D721Med (cell line): ENCODE measurements around the gene HDHD3.

Experiments
- DNase-seq: peaks from one replicate; pipeline ENCODE4 v3.0.0; 2011; ENCODE audit warnings: low spot score; ENCODE audit not compliant: insufficient read length
- FAIRE-seq: peaks from 2 replicates; lab custom pipeline; 2011; peaks lifted over from hg19 to GRCh38; lab: Jason Lieb, UNC
- TF ChIP-seq, protein P1 (sequence below): IDR thresholded peaks from 2 replicates; pipeline ENCODE4 v1.5.1; 2012; ENCODE audit warnings: mild to moderate bottlenecking, control low read depth; ENCODE audit not compliant: insufficient read depth; ENCODE audit errors: missing control alignments

Gene HDHD3

DNA sequence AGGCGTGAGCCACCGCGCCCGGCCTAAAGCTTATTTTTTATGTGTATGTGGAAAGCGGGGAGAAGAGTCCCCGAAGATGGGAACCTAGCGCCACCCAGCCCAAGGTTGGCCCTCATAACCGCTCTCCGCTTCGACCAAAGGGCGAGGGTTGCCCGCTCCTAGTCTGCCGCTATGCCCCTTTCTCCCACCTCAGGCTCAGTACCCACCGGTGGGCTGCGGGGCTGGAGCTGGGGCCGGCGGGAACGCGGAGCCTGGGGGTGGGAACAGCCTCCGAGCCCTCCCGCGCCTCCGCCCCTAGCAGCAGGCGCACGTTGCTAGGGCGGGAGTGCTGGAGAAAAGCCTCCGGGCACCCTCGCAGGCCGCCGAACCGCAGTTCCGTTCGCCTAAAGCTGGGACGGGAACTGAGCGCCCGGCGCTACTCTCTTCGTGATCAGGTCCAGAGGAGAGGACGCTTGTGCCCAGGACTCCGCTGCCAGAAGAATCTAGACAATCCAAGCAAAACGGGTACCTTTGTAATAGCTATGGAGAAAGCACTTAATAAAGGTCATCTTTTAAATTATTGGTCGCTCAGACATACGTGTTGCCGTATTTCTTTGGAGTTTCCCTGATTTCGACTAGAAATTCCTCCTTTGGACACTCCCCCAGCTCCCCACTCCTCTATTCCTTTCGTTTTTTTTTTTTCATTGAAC is 36.6 kb downstream of the HDHD3 start, which contains the start of gene WDR31:
TSS of gene WDR31 (minus strand) at position 265 of the 689 bp plus-strand sequence. CDS start 8,253 bp downstream, outside the sequence.
- TF ChIP-seq, protein P1, sequence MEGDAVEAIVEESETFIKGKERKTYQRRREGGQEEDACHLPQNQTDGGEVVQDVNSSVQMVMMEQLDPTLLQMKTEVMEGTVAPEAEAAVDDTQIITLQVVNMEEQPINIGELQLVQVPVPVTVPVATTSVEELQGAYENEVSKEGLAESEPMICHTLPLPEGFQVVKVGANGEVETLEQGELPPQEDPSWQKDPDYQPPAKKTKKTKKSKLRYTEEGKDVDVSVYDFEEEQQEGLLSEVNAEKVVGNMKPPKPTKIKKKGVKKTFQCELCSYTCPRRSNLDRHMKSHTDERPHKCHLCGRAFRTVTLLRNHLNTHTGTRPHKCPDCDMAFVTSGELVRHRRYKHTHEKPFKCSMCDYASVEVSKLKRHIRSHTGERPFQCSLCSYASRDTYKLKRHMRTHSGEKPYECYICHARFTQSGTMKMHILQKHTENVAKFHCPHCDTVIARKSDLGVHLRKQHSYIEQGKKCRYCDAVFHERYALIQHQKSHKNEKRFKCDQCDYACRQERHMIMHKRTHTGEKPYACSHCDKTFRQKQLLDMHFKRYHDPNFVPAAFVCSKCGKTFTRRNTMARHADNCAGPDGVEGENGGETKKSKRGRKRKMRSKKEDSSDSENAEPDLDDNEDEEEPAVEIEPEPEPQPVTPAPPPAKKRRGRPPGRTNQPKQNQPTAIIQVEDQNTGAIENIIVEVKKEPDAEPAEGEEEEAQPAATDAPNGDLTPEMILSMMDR: no peak
- FAIRE-seq (no peak), DNase-seq (peak; percentile 89)

DNA sequence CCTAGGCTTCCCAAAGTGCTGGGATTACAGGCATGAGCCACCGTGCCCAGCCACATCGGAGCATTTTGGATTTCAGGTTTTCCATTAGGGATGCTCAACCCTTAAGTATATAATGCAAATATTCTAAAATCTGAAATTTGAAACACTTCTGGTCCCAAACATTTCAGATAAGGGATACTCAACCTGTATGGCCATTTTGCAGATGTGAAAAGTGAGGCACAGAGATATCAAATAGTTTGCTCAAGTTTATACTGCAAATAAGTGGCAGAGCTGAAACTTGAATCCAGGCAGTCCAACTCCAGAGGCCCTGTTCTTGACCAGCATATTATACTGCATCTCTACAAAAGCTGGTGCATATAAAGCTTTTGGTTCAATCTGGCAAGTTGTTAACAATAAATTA is 39.1 kb downstream of the HDHD3 start:
- DNase-seq (no peak), FAIRE-seq (no peak)
- TF ChIP-seq, protein P1: no peak

DNA sequence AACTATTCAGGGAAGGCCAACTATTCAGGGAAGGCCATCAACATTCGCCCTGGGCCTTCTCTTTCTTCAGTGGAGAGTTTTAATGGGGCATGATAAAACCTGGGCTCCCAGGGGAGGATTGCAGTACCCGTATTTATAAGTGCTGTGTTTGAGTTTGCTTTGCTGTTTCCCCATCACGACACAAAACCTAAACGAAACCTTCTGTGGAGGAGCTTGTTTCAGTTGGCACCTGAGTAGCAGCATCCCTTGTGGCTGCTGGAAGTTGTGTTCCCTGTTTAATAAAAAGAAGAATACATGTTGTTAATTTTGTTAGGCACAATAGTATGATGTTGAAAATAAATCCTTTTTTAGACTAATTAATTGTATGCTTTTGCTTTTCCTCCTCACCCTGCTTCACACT is 45.0 kb downstream of the HDHD3 start:
- TF ChIP-seq, protein P1: no peak
- DNase-seq (no peak), FAIRE-seq (no peak)

DNA sequence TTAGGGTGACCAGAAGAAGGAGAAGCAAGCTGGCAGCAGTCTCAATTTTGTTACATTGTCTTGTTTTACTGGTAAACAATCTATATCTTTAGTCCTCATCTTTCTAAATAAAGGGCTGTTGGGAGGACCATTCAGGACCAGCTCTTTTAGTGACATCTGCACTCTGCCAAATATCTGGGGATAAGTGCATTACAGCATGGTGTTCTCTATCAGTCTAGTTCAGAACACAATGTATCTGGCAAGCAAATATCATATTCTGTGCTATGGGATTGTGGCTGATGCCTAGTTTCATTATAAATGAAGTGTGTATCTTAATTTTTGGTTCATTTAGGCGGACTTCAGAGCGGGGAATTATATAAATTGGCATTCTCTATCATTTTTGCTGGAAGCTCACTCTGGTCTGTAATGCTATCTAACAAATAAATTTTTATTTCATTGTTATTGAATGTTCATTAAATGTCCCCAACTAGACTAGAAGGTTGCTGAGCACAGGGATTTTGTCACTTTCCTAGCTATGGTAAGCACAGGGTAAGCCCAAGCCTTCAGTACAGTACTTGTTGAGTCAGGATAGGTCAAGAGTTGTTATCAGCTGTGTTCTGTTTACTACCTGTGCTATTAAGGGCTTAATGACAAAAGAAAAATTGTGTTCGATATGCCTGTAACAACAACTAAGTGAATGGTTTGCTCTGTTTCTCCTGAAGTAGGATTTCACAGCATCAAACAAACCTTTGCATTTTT is 48.6 kb downstream of the HDHD3 start:
- no peak for FAIRE-seq
- TF ChIP-seq, protein P1: no peak
- no peak for DNase-seq

DNA sequence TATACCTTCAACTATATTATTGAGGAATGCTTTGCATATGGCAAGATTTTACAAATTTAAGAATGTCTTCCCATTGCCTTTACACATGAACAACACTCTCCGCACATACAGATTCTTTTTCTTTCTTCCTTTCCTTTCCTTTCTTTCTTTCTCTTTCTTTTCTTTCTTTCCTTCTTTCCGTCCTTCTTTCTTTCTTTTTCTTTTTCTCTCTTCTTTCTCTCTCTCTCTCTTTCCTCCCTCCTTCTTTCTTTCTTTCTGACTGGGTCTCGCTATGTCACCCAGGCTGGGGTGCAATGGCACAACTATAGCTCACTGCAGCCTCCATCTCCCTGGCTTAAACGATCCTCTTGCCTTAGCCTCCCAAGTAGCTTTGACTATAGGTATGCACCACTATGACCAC is 50.6 kb downstream of the HDHD3 start:
- no peak for DNase-seq
- TF ChIP-seq, protein P1: no peak
- no peak for FAIRE-seq
